ENCODE measurements around the gene RPL34.

Gene RPL34

DNA sequence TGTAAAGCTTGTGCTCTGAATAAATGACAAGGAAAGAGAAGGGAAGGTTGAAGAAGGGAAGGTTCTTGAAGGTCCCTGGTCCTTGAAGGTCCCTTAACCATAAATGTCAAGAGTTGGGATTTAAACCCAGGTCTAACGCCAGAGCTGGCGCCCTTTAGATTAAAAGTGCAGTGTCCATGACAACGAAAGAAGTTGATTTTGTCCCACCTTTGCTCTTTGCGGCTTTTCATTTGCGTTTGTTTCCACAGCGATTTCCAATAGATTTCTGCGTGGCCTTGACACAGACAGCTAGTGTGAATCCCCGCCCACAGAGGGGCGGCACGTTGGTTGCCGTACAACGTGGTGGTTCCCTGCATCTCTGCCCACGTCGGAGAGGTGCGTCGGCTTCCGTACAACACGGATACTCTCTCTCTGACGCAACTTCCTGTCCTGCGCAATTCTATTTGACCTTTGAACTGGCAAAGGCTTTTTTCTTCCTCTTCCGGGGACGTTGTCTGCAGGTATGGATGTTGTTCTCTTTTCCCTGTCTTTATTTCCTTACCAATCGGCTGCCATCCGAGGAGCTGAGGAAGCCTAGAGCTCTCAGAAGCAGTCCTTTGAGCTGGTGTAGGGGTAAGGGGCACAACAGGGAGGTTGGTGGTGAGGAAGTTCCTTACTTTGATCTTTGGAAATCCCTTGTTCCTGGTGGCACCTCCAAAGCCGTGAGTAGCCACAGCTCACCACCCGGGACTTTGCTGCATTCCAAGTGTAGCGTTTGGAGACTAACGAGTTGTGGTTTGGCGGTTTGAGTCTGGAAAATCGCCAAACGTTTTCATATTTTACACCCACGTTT, at the start of gene RPL34:
Gene RPL34 (plus strand): TSS at position 476 of the 832 bp plus-strand sequence. CDS start 1,384 bp downstream, outside the sequence.
- DNase-seq (ENCODE audit: low spot score), result peak; percentile 86
- in situ Hi-C loops (cut with MboI; ENCODE audit: low pct_unique_long_range_greater_than_20kb, low sequenced_read_pairs, unreplicated experiment), result no loop called here
- TF ChIP-seq, protein P1, sequence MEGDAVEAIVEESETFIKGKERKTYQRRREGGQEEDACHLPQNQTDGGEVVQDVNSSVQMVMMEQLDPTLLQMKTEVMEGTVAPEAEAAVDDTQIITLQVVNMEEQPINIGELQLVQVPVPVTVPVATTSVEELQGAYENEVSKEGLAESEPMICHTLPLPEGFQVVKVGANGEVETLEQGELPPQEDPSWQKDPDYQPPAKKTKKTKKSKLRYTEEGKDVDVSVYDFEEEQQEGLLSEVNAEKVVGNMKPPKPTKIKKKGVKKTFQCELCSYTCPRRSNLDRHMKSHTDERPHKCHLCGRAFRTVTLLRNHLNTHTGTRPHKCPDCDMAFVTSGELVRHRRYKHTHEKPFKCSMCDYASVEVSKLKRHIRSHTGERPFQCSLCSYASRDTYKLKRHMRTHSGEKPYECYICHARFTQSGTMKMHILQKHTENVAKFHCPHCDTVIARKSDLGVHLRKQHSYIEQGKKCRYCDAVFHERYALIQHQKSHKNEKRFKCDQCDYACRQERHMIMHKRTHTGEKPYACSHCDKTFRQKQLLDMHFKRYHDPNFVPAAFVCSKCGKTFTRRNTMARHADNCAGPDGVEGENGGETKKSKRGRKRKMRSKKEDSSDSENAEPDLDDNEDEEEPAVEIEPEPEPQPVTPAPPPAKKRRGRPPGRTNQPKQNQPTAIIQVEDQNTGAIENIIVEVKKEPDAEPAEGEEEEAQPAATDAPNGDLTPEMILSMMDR (IDR thresholded peaks at IDR 0.05; ENCODE audit: extremely low read depth, insufficient read depth, missing control alignments), result no peak

DNA sequence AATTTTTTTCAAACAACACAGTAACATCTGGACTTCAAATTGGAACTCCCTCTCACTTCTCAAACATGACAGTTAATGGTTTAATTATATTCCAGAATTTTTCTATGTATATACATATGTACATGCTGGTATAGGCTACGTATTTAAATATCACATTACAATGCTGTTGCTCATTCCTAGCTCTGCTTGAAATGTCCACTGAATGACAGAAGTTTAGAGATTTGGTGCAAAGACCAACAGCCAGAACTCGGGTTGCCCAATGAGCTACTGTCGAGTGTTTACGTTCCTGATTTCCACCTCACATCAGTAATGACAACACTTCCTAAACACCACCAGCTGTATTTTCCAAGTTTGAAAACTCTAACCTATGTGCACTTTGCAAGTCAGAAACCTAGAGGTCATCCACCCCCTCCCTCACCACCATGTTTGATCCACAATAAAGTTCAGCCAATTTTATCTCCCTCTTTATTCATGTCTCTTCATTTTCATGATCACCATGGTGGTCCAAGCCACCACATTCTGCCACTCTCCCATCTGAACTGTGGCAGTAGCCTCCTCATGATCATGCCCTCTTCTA, 49.3 kb upstream of the RPL34 start:
- TF ChIP-seq, protein P1 (IDR thresholded peaks at IDR 0.05; ENCODE audit: extremely low read depth, insufficient read depth, missing control alignments), result no peak
- DNase-seq (ENCODE audit: low spot score), result no peak
- in situ Hi-C loops (cut with MboI; ENCODE audit: low pct_unique_long_range_greater_than_20kb, low sequenced_read_pairs, unreplicated experiment), result loop anchor here (10.0 kb wide), 1 partner anchor 546 kb away; no protein-coding TSS in a partner anchor

DNA sequence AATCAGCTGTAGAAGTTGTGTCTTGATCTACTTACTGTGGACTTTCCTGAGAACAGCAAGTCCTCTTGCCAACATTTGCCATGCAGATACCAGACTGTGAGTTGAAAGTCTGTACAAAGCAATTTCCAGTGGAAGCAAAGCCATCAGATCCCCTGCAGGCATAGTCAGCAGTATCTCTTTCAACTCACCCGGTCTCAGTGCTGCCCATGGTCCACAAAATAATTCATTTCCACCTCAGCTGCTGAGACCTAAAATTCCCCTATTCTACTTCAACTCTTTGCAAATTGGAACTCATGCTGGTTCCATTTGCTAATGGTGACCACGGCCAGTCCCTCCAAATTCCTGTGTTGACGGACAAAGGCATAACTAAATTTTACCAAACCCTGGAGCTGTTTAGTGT, 46.0 kb upstream of the RPL34 start:
- DNase-seq (ENCODE audit: low spot score), result no peak
- in situ Hi-C loops (cut with MboI; ENCODE audit: low pct_unique_long_range_greater_than_20kb, low sequenced_read_pairs, unreplicated experiment), result loop anchor here (10.0 kb wide), 1 partner anchor 550 kb away; no protein-coding TSS in a partner anchor
- TF ChIP-seq, protein P1 (IDR thresholded peaks at IDR 0.05; ENCODE audit: extremely low read depth, insufficient read depth, missing control alignments), result no peak

DNA sequence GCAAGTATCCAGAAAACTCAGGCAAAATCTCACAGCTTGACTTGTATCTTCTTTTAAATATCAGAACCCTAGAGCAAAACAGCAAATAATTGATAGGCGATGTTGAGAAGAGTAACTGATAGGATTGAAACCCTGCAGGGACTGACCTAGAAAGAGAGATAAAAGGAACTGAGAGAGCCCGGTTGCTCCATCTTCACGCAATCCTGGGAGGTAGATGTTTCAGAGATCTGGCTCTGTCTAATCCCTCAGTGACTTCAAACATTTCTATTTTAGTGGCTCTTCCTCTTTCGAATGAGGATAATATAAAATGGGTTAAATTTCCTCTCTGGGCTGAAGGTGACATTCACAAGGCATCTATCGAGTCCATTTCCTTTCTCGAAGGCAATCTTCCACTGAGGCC, 39.3 kb upstream of the RPL34 start:
- TF ChIP-seq, protein P1 (IDR thresholded peaks at IDR 0.05; ENCODE audit: extremely low read depth, insufficient read depth, missing control alignments), result no peak
- in situ Hi-C loops (cut with MboI; ENCODE audit: low pct_unique_long_range_greater_than_20kb, low sequenced_read_pairs, unreplicated experiment), result no loop called here
- no peak for DNase-seq (ENCODE audit: low spot score)

DNA sequence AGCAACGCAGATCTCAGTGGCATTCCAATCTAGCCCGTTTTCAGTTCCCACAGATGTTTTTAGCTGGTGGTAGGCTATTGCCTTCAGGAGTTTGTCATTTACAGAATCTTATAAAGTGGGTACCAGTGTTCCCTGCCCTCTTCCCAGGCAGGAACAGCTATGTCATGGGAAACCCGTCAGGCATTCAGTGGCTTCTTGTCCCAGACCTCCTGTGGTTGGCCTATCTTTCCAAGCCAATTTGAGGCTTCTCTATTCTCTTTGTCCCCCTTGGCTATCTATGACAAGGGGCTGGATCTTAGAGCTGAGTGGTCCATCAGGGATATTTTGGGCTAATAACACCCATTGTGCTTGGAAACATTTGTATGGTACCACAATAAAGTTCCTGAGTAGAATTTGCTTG, 33.6 kb upstream of the RPL34 start:
- in situ Hi-C loops (cut with MboI; ENCODE audit: low pct_unique_long_range_greater_than_20kb, low sequenced_read_pairs, unreplicated experiment), result no loop called here
- TF ChIP-seq, protein P1 (IDR thresholded peaks at IDR 0.05; ENCODE audit: extremely low read depth, insufficient read depth, missing control alignments), result no peak
- no peak for DNase-seq (ENCODE audit: low spot score)

DNA sequence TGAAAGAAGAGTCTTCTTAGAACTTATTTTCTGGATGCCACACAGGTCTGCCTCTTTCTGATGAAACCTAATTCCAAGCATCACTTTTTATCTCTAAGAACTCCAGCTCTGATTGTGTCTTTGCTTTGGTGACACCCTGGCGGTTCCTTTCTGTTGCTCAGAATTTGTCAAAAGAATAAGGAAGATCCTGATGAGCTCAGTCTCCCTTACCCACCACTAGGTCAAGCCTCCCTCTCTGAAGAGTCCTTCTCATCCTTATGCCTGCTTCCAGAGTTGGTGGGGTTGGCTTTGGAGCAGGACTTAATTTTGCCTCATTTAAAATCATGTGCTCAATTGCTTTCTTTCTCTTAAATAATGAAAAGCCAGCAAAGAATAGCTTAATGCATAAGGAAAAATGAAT, 31.5 kb upstream of the RPL34 start:
- no peak for DNase-seq (ENCODE audit: low spot score)
- TF ChIP-seq, protein P1 (IDR thresholded peaks at IDR 0.05; ENCODE audit: extremely low read depth, insufficient read depth, missing control alignments), result no peak
- in situ Hi-C loops (cut with MboI; ENCODE audit: low pct_unique_long_range_greater_than_20kb, low sequenced_read_pairs, unreplicated experiment), result no loop called here
